Measurements from ENCODE around the gene BST2.

DNA sequence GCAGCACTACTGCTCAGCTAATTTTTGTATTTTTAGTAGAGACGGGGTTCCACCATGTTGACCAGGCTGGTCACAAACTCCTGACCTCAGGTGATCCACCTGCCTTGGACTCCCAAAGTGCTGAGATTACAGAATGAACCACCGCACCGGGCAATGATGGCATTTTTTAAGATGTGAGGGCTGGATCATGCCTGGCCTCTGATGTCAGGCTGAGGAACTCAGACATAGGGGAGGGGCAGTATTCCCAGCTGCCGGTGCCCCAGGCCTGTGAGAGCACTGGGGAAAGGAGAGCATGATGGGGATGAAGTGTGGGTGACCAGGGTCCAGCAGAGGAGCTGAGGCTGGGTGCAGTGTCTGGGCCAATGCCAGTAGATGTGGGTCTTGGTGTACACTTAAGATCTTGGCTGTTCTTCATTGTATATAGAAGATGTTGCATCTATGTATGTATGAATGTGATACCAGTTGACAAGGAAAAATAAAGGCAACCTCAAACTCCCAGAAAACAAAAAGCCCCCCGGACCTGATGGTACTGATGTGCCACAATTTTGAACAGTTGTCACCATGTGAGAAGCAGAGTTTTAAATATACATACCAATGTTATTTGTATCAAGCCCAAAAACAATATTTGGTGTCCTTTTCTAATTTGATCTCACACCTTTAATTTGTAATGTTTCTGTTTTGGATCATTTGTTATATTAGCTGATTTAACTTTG, 24.8 kb downstream of the BST2 start:
- TF ChIP-seq, protein P1, sequence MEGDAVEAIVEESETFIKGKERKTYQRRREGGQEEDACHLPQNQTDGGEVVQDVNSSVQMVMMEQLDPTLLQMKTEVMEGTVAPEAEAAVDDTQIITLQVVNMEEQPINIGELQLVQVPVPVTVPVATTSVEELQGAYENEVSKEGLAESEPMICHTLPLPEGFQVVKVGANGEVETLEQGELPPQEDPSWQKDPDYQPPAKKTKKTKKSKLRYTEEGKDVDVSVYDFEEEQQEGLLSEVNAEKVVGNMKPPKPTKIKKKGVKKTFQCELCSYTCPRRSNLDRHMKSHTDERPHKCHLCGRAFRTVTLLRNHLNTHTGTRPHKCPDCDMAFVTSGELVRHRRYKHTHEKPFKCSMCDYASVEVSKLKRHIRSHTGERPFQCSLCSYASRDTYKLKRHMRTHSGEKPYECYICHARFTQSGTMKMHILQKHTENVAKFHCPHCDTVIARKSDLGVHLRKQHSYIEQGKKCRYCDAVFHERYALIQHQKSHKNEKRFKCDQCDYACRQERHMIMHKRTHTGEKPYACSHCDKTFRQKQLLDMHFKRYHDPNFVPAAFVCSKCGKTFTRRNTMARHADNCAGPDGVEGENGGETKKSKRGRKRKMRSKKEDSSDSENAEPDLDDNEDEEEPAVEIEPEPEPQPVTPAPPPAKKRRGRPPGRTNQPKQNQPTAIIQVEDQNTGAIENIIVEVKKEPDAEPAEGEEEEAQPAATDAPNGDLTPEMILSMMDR (IDR thresholded peaks at IDR 0.05), result no peak
- TF ChIP-seq POLR2A (IDR thresholded peaks at IDR 0.05), result no peak
